HPDE6-E6E7 (cell line): ENCODE measurements around the gene GPC4.

Experiments used
- DNase-seq: peaks from one replicate; pipeline ENCODE4 v3.0.0; 2011; ENCODE audit warnings: missing footprints; ENCODE audit errors: extremely low spot score

The GPC4 gene

DNA sequence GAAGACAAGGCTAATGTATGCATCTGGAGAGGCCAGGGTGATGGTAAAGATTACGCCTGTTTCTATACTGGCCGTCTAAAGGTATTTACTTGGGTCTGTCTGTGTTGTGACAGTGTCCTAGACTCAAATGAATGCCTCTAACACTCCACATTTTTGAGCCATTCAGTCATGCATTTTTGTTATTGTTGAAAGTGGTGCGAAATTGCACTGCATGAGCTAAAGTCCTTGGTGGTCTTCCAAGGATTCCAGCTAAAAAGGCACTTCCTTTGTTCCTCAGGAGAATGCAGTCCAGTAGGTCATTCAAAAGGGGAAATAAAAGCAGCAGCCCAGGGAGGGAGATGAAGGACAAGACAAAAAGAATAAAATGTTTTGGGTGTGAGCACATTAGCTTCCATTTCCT lies 3.0 kb downstream of the GPC4 start:
- DNase-seq: no peak

DNA sequence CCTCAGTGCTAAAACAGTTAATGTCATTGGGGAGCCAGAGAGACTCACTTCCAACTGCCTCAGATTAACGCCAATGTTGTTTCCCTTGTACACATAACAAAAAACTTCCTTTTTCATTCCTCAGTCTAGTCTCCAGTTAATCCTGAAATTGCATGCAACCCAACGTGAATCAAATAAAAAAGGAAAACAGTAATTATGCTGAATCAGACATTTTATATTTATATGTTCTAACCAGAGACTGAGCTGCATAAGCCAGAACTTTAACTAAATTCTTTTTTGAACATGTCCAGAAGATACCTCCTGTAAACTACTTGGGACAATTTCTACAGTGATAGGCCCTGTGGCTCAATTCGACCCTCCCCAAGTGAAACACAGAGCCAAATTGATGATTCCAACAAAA lies 4.7 kb downstream of the GPC4 start:
- no peak for DNase-seq

DNA sequence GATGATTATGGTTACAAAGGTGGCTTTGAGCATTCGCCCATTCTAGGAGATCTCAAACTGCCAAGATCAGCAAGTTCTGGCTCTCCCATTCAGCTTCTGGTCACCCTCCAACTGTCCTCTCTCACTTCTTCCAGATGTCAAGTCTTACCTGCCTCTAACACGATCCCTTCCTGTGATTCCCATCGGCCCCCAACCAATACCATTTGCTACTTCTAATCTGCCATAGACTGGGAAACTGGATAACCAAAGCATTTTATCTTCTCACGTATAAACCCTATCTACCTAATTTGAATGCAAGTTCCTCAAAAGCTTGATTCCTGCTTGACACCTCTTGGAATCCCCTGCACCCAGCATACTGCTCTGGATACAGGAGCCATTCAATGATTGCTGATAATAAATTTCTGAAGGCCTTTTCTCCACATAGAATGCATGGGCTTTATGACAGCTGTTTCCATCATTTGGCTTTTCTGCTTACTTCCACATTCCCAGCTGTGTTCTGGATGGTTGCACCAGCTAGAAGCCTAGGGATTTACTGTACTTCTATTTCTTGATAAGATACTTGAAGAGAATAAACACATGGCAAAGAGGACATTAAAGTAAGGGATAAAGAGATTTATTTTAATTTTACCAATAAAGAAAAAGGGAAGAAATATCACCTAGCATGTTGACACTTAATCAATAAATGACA lies 9.6 kb downstream of the GPC4 start:
- DNase-seq: no peak

DNA sequence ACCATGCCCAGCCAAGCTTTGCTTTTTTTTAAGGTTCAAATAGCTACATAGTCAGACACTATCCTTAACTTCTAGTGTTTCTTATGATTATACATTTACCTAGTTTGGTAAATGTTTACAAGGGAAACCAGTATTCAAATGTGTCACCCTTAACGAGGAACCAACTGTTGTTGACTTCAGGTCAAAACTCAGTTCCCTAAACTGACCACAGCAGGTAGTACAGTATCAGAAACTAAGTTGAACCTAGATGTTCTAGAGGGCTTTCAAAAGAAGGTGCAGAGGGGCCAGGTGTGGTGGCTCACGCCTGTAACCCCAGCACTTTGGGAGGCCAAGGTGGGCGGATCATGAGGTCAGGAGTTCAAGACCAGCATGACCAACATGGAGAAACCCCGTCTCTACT lies 11.3 kb downstream of the GPC4 start:
- DNase-seq: no peak

DNA sequence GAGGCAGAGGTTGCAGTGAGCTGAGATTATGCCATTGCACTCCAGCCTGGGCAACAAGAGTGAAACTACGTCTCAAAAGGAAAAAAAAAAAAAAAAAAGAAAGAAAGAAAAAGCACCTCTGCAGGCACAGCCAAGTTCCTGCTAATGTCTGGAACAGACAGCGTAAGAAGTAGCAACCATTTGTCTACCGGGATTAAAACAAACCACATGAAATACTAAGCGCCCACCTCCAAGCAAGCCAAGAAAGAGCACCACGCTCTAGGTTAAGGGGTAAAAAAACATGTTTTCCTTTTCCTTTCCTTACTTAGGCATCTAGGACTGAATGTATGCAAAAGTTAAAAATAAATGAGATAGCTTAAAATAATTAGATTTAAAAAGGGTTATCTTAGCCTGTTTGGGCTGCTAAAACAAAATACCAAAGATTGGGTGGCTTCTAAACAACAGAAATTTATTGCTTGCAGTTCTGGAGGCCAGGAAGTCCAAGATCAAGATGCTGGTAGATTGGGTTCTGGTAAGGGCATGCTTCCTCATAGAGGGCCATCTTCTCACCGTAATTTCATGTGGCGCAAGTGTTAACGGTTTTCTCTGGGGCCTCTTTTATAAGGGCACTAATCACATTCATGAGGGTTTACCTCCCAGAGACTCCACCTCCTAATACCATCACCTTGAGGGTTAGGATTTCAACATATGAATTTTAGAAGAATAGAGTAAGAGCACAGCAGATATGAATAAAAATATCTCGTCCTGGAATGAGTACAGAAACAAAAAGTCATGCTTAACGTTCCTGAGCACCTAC lies 12.3 kb downstream of the GPC4 start:
- DNase-seq: no peak

DNA sequence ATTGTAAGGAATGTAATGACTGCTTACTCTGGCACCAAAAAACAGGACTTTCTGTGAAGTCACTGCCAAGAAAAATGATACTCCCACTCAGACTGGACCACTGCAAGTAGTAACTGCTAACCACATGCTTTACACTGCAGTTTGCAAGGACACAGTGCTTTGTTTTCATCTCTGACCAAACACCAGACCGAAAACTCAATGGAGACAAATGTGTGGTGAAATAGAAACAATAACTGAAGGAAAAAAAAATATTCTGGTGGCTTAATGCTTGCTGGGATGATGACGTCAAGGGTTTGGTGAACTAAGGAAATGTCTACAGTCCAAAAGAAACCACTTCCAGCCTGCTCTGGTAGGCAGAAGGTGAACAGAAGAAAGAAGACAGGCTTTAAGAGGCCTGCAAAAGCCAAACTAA lies 13.2 kb downstream of the GPC4 start:
- DNase-seq: no peak

DNA sequence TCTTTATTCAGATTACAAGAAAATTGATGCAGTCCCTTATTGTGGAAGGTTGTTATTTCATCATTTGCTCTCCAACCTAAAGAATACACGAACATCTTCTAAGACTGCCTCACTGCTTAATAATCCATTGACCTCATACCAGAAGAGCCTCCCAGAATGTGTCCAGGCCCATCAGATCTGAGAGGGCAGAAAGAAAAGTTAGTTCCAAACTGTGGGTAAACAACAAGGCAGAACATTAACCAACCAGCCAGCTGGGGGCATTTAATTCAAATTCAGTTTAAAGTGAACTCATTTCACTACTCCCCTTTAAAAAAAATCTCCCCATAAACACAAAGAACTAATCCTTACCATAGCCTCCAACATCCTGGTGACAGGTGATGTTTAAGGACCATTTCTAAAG lies 13.8 kb downstream of the GPC4 start:
- DNase-seq: no peak

DNA sequence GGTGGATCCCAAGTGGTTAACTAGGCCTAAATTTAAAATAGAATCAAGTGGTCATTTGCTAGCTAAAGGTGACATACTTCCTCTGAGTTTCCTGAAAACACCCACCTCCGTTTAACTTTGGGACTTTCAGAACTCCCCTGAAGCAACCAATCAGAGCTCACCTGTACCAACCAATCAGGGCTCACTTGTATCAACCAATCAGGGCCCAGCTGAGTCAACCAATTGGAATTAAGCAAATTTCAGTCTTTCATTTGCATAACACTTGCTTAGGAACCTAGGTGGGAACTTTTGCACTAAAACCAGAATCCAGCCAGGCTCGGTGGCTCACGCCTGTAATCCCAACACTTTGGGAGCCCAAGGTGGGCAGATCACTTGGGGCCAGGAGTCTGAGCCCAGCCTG lies 15.9 kb downstream of the GPC4 start:
- no peak for DNase-seq

DNA sequence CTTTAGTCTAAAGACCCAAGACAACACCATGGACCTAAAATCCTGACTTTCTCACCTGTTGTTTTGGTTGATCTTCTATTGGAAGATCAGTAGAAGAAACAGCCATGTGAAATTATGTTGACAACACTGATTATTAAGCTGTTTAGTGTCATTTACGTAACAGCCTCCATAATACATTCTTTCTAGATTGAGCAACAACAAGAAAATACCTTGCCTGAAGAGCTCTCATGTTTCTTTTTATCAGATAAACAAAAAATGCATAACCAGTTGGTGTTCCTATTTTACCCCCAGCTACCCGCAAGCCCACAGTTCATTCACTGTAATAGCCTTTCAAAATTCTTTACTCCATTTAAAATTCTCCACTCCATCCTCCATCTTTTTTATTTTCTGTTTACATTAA lies 20.5 kb downstream of the GPC4 start:
- no peak for DNase-seq

DNA sequence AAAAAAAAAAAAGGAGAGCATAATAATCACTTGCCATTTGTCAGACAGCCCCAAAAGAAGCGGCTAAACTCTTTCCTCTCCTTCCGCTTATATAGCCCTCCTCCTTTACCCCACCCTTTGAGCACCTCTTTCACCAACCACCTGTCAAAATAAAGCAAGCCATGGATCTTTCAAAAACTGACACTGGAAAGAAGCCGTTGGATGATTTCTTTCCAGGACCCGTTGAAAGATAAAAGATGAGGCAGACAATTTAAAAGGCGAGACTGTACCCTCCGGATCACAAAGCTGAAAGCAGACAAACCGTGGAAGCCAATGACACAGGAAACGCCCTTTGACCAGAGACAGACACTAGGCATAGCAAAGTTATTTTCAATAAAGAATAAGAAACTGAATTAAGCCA lies 22.6 kb downstream of the GPC4 start:
- DNase-seq: no peak

DNA sequence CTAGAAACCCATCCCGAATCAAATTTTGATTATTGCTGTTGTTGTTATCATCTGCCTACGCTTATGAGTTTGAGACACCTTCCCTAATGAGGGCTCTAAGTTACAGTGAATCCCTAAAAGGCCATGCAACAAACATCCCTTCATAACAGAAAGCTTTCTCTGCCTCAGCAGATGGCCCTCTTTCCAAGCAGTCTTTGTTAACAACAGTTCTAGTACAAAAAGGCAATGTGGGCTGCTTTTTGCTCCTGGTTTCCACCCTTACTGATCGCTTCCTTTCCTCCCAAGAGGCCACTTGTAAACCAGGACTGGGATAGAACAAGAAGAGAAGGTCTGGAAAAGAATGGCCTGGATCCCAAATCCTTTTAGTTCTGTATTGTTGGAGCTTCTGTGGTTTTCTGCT lies 24.2 kb downstream of the GPC4 start:
- no peak for DNase-seq

DNA sequence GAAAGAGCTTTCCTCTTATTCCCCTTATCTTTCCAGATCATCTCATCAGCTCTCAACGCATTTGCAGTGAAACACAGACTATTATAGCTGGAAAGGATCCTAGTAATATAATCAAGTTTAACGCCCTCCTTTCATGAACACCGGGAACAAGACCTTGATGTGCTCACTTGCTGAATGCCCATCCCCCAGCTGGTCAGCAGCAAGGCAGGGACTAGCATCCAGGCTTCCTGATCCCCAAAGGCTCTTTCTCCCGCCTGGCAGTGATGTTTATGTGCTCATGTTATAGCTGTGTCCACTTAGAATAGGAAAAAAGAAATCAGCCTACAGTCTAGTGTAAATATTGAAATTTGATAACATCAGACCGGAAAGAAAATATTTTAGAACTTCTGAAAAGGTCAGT lies 24.6 kb downstream of the GPC4 start:
- DNase-seq: no peak

DNA sequence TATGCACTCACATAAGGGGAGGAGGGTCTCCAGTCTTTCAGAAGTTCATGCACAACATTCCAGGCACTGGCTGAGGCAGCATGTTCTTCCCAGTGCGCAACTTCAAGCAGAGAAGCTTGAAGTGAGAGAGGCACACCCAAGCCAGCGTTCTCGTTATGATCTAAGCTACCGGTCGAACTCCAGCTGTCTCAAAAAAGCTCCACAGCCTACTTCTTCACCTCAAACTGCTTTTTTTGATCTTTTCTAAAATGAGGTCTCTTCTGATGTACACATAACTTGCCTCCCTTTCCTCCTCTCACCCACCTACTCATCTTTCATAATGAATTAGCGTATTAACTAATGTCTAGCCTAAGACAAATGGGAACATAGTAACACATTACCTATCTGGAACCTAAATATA lies 25.3 kb downstream of the GPC4 start:
- no peak for DNase-seq

DNA sequence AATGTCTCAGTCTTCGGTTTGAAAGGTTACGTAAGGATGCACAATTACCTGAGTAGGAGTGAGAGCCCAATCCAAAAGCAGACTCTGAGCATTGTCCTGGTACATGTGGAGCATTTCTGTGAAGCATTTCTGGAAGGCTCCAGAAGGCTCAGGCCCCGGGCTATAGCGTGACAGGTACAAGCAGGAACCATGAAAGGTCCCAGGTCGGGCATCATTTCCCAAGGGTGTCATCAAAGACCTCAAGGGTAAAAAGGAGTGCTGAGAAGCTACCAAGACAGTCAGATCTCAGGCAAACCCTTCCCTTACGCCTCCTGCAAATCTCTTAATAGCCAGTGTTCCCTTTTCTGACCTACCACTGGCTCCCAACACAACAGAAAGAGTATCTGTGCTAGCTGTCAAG lies 30.8 kb downstream of the GPC4 start:
- DNase-seq: no peak

DNA sequence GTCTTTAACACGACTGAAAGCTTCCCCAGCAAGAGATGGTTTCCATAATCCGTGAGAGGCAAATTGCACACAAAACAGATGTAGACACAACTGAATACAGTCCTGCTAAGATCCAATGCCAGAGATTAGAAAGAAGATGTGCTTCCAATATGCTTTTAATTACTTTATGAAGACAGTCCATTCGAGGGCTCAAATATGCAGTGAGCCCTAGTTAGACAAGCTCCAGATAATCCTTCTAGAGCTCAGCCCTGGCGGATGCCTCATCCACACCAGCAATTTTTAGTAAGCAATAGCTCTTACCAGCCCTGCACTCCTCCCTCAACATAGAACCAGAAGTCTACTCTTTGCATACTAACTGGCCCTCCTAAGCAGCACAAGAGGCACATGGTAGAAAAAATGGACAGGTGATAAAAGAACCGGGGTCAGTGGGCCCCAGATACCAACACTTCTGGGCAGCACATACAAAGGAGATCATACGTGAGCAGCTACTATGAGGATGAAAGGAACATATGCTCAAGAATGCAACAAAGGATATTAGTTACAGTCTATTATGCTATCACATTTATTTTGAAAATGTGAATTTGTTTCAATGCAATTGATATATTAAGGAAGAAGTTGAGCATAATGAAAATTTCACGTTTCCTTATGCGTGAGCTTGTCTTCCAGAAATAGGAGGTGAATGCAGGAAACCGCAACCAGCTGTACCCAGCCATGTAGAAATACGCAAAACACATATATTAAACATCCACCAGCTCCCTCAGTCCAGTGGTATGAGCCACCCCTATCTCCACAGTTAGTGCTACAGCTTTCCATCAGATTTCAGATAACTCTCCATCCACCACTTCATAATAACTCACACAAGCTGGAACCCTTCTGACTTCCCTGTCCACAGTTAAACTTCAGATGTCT lies 34.3 kb downstream of the GPC4 start:
- DNase-seq: no peak

DNA sequence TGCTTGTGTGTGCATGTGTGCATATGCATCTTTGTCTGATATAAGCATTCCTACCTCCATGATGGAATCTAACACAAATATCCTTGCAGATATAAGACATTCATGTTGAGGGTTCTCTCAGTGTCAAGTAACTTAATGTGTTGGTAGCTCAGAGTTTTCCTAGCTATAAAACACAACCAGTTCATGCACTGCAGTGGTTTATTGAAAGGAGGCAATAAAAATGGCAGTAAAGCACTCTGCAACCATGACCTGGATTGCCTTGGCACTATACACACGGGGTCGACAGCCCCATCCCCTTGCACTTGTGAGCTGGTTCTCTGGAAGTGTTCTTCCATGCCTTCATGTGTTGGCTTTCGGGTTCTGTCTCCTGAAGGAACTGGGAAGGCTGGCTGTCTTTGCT lies 38.9 kb downstream of the GPC4 start:
- DNase-seq: no peak

DNA sequence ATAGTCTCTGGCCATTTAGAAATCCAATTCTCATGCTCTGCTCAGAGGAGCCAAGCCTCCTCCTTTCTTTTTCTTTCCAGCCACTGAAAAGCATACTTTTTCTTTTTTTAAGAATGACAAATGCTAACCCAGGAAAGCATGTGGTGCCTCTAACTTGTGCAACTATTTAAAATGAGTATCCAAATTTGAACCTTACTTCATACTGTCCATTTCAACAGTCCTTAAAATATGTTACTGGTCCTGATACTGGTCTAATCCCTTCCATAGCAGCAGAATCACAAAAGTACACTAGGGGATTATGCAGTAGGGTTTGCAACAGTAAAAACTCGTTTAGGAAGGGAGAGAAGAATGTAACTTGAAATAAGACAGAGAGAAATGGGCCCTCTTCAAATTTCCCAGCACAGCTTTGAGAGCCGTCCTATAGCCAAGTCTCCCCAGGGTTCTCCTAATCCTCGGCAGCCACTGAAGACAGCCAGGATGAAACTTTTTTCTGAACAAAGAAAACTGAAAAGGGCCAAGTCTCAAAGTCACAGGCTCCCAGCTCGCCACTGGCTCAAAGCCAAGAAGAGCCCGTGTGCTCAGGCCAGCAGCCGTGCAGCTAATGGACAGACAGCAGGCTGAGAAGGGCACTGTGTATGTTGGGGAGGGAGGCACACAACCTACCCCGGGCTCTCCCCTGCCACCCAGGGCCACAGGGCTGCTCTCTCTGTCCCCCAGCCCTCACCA lies 39.5 kb downstream of the GPC4 start:
- no peak for DNase-seq

DNA sequence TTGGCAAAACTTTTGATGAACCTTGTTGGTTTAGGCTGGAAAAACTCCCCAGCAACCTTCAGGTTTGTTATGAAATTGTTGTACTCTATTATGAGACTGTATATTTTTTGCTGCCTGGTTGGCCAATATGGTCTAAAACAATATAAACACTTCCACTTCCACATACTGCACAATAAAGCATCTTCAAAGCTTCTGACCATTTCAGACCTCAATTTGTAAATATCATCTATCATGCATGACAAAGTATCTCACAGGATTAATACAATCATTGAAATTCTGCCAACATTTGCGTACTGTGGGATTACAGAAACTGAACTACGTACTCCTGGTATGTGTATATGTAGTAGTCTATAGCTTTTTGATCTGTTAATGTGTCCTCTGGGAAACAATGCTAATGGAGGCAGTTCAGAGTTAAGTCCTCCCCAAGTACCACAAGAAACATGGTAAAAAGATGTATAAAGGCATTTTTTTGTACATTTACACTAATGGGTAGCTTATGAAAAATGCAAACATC lies 40.4 kb downstream of the GPC4 start:
- no peak for DNase-seq

DNA sequence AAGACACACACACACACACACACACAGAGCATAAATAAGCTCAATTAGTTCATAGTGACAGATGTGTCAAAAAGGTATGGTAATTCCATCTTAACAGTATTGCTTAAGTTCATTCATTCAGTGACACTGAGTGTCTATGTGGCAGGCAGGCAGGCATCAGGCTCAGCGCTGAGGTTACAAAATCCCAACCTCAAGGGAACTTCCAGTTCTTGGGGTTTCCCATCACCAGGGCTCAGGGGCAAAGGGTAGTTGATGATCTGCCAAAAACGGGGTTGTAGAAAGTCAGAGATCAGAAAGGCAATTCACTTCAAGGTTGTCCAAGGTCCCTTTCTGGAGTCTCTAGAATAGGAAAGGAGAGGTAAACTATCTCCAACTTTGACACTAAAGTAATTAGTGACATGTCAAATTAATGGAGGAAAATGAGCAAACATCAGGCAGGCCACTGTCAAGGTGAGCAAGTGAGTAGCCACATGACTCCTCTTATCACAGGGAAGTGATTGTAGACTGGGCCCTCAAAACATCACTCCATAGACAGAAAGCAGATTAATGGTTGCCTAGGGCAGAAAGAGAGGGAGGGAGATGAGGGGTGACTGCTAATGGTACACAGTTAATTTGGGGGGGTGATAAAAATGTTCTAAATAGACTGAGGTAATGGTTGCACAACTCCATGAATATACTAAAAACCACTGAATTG lies 41.8 kb downstream of the GPC4 start:
- DNase-seq: no peak

DNA sequence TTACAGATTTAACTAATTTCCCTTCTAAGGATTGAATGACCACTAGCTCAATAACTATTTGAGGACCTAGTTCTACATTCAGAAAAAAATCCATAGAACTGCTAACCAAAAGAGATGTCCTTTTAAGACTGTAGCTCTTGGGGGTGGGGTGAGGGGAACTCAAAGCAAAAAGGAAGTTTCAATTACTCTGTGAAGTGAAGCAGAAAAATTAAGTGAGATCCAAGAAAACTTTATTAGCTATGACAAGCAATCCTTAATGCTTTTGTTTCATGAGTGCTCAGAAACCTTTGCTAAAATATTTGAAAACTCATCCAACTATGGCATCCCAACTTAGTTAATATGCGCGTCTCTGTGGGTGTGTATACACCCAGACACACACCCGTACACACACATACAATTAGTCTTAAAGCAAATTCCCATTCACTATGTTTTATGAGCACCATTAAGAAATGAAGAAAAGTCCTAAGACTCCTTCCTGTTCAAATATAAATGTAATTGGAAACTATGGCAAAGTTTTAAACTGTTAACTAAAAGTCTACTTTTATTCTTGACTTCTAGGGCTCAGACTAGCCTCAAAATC lies 44.5 kb downstream of the GPC4 start:
- DNase-seq: no peak

DNA sequence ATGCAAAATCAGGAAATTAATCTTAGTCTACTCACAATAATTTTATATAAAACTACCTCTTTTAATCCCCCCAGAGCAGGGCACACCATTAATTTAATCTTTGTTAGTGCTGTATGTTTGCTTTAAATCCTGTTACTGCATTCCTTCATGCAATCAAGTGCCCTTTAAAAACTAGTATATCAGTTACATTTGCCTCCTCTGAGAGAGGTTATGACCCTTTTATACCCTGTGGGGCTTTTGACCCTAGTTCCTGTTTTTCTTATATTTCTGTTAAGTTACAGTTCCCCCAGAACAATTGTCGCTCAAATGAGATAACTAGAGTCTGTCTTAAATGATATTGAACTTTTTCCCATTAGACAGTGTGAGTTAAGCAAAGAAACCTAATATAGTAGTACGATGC lies 46.2 kb downstream of the GPC4 start:
- DNase-seq: no peak
